ENCODE measurements around the gene CFAP43.

DNA sequence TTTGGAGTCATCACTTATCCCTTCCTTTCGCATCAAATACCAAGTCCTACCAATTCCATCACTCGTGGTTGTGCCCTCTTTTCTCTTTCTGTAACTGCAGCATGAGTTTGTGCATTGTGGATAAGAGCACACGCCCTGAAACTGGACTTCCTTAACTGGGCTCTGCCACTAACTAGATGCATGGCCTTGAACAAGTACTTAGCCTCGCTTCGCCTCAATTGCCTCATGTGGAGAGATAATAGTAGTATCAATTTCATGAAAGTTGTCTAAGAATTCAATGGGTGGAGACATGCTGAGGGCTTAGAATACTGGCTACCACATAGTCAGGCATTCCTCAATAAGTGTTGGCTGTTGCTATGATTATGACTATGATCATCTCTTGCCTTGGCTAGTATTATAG, 41.5 kb downstream of the CFAP43 start:
- TF ChIP-seq EZH2 (IDR thresholded peaks at IDR 0.05; ENCODE audit: low read depth, unreplicated experiment) (no peak), EZH2phosphoT487 (IDR thresholded peaks at IDR 0.05; ENCODE audit: unreplicated experiment) (no peak)
- TF ChIP-seq, protein P1, sequence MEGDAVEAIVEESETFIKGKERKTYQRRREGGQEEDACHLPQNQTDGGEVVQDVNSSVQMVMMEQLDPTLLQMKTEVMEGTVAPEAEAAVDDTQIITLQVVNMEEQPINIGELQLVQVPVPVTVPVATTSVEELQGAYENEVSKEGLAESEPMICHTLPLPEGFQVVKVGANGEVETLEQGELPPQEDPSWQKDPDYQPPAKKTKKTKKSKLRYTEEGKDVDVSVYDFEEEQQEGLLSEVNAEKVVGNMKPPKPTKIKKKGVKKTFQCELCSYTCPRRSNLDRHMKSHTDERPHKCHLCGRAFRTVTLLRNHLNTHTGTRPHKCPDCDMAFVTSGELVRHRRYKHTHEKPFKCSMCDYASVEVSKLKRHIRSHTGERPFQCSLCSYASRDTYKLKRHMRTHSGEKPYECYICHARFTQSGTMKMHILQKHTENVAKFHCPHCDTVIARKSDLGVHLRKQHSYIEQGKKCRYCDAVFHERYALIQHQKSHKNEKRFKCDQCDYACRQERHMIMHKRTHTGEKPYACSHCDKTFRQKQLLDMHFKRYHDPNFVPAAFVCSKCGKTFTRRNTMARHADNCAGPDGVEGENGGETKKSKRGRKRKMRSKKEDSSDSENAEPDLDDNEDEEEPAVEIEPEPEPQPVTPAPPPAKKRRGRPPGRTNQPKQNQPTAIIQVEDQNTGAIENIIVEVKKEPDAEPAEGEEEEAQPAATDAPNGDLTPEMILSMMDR (conservative IDR thresholded peaks at IDR 0.05; ENCODE audit: low read depth in 2 of 2): no peak

Measured in GM23338 (cell line).